HepG2 (cell line): ENCODE data around the gene PLS1.

Experiments
- ATM ChIP-seq: fragments of 450-650 bp; IDR thresholded peaks from 2 replicates; pipeline ENCODE4 v1.7.1; 2017; ENCODE audit warnings: mild to moderate bottlenecking, borderline replicate concordance
- NFYB ChIP-seq: sonication (generic); formaldehyde crosslinking; IDR thresholded peaks from 2 replicates; pipeline ENCODE4 v1.4.0; 2020; ENCODE audit warnings: missing genetic modification reagents
- SP2 ChIP-seq: sonication (generic); formaldehyde crosslinking; IDR thresholded peaks from 2 replicates; pipeline ENCODE4 v1.5.1; 2020; ENCODE audit warnings: mild to moderate bottlenecking, missing genetic modification reagents
- TP53 ChIP-seq: sonication (generic); formaldehyde crosslinking; conservative IDR thresholded peaks from 2 replicates; pipeline ENCODE4 v1.4.0; 2020; ENCODE audit warnings: missing genetic modification reagents
- ZFP36 ChIP-seq: fragments of 150-350 bp; IDR thresholded peaks from 2 replicates; pipeline ENCODE4 v1.6.1; 2018; ENCODE audit warnings: borderline replicate concordance, low read length, low read depth; ENCODE audit not compliant: partially characterized antibody
- ZNF569 ChIP-seq: sonication (generic); formaldehyde crosslinking; IDR thresholded peaks from 2 replicates; pipeline ENCODE4 v1.5.0; 2020; ENCODE audit warnings: mild to moderate bottlenecking, missing genetic modification reagents, moderate library complexity, borderline replicate concordance
- ZNF644 ChIP-seq: IDR thresholded peaks from 2 replicates; pipeline ENCODE4 v1.6.1; 2016; ENCODE audit warnings: low read depth
- TF ChIP-seq, protein P1 (sequence below): sonication (generic); formaldehyde crosslinking; IDR thresholded peaks from 2 replicates; pipeline ENCODE4 v1.5.0; 2020; ENCODE audit warnings: missing genetic modification reagents
- TF ChIP-seq, protein P2 (sequence below): sonication (generic); formaldehyde crosslinking; IDR thresholded peaks from 2 replicates; pipeline ENCODE4 v1.5.0; 2020; ENCODE audit warnings: mild to moderate bottlenecking, missing genetic modification reagents, moderate library complexity
- TF ChIP-seq, protein P3 (sequence below): sonication (generic); formaldehyde crosslinking; IDR thresholded peaks from 2 replicates; pipeline ENCODE4 v1.4.0; 2020; ENCODE audit warnings: missing genetic modification reagents

- no peak for TF ChIP-seq SP2
- TF ChIP-seq ZFP36, result no peak
- no peak for TF ChIP-seq ZNF644 (CRISPR knock-in tag)
- TF ChIP-seq NFYB (CRISPR knock-in tag), result no peak
- TF ChIP-seq ZNF569 (CRISPR knock-in tag), result no peak
- TF ChIP-seq ATM, result no peak
- TF ChIP-seq, protein P1, sequence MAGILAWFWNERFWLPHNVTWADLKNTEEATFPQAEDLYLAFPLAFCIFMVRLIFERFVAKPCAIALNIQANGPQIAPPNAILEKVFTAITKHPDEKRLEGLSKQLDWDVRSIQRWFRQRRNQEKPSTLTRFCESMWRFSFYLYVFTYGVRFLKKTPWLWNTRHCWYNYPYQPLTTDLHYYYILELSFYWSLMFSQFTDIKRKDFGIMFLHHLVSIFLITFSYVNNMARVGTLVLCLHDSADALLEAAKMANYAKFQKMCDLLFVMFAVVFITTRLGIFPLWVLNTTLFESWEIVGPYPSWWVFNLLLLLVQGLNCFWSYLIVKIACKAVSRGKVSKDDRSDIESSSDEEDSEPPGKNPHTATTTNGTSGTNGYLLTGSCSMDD (CRISPR knock-in tag), result no peak
- TF ChIP-seq, protein P2, sequence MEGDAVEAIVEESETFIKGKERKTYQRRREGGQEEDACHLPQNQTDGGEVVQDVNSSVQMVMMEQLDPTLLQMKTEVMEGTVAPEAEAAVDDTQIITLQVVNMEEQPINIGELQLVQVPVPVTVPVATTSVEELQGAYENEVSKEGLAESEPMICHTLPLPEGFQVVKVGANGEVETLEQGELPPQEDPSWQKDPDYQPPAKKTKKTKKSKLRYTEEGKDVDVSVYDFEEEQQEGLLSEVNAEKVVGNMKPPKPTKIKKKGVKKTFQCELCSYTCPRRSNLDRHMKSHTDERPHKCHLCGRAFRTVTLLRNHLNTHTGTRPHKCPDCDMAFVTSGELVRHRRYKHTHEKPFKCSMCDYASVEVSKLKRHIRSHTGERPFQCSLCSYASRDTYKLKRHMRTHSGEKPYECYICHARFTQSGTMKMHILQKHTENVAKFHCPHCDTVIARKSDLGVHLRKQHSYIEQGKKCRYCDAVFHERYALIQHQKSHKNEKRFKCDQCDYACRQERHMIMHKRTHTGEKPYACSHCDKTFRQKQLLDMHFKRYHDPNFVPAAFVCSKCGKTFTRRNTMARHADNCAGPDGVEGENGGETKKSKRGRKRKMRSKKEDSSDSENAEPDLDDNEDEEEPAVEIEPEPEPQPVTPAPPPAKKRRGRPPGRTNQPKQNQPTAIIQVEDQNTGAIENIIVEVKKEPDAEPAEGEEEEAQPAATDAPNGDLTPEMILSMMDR (CRISPR knock-in tag), result no peak
- TF ChIP-seq, protein P3, sequence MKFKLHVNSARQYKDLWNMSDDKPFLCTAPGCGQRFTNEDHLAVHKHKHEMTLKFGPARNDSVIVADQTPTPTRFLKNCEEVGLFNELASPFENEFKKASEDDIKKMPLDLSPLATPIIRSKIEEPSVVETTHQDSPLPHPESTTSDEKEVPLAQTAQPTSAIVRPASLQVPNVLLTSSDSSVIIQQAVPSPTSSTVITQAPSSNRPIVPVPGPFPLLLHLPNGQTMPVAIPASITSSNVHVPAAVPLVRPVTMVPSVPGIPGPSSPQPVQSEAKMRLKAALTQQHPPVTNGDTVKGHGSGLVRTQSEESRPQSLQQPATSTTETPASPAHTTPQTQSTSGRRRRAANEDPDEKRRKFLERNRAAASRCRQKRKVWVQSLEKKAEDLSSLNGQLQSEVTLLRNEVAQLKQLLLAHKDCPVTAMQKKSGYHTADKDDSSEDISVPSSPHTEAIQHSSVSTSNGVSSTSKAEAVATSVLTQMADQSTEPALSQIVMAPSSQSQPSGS (CRISPR knock-in tag), result no peak
- no peak for TF ChIP-seq TP53 (CRISPR knock-in tag)
Measured at GRCh38 chr3:142734834-142735233, 138.6 kb downstream of the PLS1 start.
